ENCODE measurements around the gene ACO2.
A peak's percentile ranks its signal among the peaks of the same experiment; 100 is the strongest.

ACO2 gene

DNA sequence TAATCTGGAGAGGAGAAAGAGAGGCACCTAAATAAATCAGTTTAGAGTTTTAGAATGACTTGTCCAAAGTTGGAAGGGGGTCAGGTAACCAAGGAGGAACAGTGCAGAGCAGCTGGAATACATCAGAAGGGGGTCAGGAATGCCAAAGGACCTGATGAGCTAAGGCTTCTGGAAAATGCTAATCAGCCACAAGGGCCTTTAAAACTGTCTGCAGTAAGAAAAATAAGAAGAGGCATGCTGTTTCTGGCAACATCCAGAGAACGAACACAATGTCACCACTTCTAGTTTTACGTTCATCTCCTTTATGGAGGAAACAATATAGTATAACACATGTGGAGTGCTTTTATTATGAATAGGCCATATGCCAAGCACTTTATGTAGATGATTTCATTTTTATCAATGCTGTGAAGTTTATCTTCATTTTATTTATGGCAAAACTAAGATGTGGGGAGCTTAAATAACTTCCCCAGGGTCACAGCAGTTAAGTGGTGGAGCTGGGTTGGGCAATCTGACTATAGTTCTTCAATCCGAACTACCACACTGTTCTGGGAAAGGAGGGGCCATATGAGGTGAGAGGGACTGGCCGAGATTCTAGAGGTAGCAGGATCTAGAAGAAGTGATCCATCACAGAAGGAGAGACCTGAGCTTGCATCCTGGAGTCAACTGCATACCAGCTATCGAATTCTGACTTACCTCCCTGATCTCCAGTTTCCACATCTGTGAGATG, 22.6 kb downstream of the ACO2 start:
- DNase-seq: no peak

DNA sequence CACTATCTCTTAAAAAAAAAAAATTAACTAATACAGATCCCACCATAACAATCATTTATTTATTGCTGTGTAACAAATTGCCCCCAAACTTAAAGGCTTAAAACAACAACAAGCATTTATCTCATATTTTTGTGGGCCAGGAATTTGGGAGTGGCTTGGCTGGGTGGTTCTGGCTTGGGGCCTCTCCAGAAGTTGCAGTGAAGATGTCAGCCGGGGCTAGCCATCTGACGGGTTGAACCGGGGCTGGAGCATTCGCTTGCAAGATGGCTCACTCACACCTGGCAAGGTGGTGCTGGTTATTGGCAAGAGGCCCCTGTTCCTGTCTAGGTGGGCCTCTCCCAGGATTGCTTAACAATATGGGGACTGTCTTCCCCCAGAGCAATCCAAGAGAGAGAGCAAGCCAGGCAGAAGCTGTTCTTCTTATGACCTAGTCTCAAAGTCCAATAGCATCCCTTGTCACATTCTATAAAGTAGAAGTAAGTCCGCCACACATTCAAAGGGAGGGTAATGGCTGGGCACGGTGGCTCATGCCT, 29.5 kb downstream of the ACO2 start:
- DNase-seq: no peak

DNA sequence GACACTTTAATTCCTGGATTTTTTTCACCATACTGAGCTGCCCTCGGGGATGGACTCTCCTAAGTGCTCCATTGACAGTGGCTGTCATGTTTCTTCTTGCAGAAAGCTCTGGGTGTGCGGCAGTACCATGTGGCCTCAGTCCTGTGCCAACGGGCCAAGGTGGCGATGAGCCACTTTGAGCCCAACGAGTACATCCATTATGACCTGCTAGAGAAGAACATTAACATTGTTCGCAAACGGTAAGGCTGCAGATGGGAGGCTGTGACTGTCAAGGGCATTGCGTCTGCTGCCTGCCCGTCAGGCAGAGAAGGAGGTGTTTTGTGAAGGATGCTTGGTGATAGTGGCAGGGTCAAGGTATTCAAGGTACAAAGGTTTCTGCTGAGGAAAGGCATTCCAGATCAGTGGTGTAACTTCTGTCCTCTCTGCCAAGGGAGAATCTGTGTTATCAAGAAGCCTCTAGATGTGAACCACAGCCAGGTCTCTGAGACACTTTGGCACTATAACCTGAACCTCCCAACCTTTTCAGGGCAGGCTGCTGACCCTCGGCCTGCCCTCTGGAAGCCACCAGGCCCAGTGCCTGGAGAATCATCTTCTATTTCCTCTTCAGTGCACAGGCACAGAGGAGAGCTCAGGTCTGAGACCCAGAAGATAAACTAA, 30.8 kb downstream of the ACO2 start:
- no peak for DNase-seq

DNA sequence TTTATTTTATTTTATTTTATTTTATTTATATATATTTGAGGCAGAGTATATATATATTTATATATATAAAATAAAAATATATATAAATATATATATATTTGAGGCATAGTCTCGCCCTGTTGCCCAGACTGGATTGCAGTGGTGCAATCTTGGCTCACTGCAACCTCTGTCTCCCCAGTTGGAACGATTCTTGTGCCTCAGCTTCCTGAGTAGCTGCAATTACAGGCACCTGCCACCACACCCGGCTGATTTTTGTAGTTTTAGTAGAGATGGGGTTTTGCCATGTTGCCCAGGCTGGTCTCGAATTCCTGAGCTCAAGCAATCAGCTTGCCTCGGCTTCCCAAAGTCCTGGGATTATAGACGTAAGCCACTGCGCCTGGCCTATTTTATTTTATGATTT, 31.4 kb downstream of the ACO2 start:
- DNase-seq: no peak

DNA sequence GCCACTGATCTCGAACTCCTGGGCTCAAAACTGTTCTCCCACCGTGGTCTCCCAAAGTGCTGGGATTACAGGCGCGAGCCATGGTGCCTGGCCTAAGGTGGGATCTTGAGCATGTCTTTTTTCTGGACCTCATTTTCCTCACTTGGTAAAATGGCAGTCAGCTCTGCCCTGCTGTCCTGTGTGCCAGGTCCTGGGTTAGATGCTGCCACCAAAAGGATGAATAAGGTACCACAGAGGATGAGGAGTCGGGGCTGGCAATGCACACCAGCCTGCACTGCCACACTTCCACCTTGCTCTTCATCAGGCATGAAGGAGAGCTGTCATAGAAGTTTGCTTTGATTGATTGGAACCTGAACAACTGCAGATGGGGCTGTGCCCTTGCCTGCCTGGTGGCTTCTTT, 32.3 kb downstream of the ACO2 start:
- peak in 1 of 3 experiments; percentile 24 for DNase-seq

DNA sequence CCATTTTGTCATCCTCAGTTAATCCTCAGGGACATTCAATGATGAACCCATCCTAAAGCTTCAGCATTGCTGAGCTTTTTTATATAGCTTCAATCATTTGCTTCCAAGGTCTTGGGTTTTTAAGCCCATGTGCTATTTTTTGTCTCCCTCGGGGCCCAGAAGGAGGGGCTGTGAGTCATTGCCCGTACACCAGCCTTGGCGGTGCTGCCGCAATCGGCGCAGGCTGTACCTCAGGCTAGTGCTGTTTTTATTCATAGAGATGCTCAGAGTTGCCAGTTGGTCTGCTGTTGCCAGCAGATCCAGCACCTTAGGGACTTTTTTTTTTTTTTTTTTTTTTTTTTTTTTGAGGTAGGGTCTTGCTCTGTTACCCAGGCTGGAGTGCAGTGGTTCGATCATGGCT, 35.5 kb downstream of the ACO2 start:
- no peak for DNase-seq

DNA sequence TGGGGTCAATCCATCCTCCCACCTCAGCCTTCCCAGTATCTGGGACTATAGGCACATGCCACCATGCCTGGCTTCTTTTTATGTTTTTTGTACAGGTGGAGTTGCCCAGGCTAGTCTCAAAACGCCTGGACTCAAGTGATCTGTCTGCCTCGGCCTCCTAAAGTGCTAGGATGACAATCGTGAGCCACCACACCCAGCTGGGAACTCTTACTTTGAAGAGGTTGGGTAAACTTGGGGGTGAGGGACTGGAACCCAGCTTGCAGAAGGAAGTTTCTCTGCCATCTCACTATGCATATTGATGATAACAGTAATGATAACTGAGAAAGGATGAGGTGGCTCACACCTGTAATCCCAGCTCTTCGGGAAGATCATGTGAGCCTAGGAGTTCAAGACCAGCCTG, 35.9 kb downstream of the ACO2 start:
- DNase-seq: no peak

DNA sequence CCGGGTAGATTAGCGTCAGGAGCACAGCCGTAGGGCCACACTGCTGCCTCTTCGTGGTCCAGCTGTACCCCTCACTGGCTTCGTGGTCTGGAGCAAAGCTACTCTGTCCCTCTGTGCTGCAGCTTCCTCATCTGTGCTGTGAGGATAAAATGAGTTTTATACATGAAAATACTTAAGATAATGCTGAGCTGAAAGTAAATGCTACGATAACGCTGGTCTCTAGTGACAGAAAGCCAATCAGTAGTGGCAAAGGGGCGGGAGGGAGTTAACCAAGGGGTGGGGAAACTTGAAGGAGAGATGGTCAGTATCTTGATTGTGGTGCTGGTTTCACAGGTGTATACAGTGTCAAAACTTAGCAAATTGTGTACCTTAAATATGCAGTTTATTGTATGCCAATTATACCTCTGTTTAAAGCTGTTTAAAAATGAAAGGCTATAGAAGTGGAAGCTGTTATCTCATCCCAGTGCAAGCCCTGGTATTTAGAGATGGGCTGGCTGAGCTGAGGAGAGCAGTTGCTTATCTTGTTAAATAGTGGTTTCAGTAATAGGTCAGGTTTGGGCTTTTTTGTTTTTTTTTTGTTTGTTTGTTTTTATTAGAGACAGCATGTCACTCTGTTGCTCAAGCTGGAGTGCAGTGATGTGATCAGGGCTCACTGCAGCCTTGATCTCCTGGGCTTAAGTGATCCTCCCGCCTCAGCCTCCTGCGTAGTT, 36.7 kb downstream of the ACO2 start:
- no peak for DNase-seq

DNA sequence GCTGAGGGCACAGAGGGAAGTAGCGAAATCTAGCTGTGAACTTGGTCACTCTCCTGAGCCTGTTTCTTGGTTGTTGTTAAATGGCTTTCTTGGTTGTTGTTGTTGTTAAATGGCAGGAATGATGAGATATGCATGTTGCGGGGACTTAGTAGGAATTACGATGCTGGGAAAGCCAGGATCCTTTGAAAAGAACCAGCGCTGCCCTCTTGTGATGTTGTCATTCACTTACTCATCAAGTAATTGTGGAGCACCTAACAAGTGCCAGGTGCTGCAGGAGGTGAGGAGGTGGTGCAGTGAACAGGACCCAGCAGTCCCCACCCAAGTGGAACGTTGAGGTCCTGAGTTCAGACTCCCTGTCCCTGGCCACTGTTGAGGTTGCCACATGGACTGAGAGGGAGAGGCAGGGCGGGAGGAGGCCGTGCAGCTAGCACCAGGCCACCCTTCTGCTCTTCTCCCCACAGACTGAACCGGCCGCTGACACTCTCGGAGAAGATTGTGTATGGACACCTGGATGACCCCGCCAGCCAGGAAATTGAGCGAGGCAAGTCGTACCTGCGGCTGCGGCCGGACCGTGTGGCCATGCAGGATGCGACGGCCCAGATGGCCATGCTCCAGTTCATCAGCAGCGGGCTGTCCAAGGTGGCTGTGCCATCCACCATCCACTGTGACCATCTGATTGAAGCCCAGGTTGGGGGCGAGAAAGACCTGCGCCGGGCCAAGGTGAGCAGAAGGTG, 38.6 kb downstream of the ACO2 start:
- no peak for DNase-seq

DNA sequence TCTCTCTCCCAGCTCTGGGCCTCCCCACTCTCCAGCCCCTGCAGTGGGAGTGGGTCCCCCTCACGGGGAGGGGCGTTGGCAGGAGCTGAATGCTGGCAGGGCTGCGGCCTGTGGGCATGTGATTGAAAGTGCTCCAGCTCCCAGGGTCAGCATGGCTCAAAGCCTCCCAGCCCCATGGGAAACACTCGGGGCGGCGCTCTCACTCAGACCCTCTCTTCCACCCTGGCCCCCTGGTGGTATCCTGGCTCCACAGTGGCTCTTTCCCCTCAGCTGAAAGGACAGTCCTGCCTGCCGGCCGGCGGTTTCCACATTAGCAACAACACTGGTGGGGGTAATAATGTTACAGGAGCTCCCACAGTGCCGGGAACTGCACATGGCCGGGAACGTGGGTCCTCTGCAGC, 39.9 kb downstream of the ACO2 start:
- DNase-seq: no peak

DNA sequence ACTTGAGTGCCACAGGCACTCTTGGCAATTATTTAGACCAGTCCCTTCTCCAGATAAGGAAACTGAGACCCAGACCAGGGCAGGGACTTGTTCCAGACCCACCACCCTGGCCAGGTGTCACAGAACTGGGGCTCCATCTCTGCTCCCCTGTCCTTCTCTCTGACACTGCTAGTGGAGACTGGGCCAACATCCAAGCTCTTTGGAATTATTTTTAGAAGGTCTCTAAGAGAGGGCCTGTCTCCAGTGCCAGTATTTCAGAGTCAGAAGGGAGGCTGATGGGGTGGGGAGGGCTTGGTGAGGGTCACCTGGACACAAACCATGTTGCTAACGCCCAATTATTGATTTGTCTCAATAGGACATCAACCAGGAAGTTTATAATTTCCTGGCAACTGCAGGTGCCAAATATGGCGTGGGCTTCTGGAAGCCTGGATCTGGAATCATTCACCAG, 42.6 kb downstream of the ACO2 start:
- DNase-seq: no peak

DNA sequence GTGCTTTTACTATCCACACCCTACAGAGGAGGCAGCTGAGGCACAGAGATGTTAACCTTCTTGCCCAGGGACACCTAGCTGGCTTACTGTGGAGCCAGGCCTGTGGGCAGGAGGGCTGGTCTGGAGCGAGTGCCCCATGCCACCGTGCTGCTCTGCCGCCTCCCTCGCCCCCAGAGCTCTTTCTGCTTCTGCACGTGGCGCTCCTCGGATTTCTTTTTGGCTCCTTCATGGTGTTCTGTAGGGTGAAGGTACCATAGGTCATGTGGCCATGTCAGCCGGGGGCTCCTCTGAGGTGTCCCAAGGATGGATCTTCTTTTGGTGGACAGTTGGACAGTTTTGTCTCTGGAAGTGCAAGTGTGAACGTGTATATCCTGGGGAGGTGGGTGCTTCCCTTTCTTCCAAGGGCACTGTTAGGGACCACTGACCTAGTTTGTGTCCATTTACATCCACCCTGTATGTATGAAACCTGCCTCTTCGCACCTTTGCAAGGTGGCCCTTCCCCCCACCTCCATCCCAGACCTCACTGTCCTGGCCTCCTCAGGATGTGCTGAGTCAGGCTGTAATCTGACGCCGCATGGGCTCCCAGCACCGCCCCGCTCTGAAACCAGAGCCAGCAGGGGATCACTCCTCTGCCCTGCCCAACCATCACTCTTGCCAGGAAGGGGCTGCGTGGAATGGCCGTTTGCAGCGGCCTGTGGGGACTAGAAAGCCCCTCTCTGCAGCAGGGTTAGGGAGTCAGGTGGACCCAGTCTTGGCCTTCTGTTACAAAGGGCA, 43.7 kb downstream of the ACO2 start:
- DNase-seq: peak in 1 of 3 experiments; percentile 33

DNA sequence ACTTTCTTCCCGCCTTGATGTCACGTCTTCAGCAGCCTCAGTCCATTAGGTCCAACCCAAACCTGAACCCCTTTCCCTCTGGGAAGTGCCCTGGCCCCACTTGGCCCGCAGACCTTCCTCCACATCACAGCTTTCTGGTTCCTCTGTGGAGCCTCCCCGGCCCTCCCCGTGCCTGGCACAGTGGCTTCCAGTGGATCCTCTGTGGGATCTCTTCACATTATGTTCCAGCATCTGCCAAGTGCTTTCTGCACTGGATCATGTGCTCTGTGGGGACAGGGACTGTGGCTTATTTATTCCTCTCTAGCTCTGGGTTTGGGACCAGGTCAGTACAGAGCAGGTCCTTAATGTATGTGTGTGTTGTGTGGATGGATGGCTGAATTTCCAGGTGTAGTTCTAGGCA, 44.5 kb downstream of the ACO2 start:
- no peak for DNase-seq

DNA sequence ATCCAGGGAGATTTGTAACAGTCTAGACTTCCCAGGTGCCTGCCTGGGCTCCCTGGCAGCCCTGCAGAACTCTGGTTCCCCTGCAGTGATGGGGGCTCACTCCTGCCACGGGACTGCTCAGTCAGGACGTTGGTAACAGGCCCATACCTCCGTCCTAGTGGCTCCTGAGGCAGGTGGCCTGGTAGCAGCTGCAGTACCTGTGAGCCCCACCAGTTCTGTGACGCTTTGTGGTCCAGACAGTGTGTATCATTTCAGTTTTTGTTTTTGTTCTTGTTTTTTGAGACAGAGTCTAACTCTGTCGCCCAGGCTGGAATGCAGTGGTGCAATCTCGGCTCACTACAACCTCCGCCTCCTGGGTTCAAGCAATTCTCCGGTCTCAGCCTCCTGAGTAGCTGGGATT, 47.5 kb downstream of the ACO2 start:
- no peak for DNase-seq

DNA sequence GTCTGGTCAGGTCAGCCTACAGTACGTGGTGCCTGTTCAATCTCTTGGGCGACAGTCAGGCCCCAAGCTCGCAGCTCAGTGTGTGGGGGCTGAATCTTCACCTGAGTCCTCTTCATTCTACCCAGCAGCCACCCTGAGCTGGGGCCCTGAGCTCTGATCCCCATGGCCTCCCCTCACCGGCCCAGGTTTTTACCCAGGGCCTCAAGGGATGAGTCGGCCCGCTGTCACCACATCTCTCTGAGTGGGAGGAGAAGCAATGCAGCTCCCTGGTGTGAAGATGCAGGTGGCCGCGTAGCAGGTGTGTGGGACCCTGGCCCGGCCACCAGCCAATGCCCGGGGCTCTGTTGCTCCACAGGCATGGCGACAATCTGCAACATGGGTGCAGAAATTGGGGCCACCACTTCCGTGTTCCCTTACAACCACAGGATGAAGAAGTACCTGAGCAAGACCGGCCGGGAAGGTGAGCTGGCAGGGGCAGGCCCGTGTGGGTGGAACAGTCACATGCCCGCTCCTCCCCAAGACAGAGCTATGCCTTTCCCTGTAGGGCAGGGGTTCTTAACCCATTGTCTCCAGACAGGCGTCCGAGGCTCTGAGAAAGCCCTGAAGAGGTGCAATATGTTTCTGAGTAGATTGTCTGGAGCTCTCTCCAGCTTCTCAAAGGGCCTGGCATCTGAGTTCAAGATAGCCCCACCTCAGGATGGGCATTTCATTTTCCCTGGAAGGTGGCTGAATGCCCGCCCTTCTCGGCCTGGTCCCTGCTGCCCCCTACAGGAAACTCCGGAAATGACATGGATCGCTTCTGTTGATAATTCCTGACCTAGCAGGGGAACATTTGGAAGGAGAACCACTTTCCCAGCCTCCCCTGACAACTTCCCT, 48.5 kb downstream of the ACO2 start:
- DNase-seq: peak; percentile 15 to 62 (median 41)

DNA sequence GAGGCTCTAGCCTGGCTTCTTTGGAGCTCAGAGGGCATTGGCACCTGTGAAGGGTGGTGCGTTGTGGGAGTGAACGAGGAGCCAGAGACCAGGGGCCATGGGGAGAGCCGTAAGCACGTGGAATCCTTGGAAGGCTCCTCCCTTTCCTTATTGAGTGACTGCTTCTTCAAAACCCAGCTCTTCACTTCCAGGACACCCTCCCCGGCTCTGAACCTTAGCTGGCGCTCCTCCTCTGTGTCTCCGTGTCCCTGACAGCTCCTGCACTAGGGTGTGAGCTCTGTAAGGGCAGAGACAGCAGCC, 49.1 kb downstream of the ACO2 start:
- DNase-seq: no peak

DNA sequence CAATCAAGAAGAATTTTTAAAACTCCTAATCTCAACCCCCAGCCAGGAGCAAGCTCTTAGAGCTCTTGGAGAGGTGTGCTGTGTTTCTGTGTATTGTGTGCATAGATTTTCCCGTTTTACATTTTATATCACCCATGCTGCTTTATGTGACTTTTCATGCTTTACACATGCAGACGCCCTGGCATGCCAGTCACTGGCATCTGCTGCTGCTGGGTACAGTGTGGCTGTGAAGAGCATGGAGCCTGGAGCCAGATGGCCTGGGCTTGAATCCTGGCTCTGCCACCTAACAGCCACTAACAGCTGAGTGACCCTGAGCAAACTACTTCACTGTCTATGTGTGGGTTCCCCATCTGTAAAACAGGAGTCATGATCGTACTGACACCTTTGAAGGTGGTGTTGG, 52.2 kb downstream of the ACO2 start:
- no peak for DNase-seq

DNA sequence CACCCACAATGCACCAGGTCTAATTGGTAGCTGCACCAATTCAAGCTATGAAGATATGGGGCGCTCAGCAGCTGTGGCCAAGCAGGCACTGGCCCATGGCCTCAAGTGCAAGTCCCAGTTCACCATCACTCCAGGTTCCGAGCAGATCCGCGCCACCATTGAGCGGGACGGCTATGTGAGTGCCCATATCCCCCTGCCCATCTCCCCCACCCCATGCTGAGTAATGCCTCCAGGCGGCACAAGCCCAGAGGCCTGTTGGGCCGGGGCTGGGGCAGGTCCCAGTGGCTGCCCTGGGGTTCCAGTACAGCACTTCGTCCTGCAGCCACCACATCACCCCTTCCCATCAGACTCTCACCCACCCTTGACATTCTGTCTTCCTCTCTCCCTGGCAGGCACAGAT, 53.9 kb downstream of the ACO2 start:
- DNase-seq: no peak

DNA sequence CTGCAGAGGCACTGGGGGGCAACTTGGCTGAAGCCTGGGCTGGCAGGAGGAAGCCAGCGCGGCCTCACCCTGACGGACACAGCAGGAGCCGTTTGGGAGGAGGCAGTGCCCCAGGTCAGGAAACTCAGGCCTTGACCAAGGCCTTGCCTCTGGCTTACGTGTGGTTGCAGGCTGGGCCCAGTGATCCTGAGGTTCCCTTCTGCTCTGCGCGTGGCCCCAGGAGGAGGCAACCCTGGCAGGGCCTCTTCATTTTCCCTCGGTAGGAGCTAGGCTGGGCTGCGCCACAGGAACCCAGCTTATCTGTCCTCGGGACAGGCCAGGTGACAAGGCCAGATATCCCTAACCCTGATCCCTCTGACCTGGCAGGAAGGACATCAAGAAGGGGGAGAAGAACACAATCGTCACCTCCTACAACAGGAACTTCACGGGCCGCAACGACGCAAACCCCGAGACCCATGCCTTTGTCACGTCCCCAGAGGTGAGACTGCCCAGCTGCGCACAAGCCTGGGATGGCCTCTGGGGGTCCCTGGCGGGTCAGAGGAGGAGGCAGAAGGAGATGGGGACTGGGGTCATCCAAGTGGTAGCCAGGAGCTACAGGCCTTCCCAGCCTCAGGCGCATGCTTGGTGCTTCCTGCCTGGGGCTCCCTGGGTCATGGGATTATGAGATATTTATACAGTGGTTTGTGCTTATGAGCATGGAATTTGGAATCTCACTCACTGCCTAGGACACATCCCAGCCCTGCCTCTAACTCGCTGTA, 54.7 kb downstream of the ACO2 start:
- DNase-seq: no peak

DNA sequence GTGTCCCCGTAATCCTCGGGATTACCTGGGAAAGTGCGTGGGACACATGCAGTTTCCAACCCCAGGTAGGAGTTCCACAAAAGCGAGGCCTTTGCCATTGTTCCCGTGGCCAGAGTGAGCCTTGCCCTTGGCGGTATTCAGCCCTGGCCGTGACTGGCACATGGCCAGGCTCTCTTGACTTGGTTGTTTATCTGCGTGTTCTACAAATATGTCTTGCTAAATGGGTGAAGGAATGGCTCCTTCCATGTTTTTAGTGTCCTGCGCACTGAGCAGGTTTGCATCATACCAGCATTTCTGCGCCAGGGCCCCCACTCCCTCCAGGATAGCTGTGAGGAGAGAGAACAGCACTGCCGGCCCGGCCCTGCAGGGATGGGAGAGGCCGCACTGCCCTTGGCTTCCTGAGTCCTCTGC, 55.3 kb downstream of the ACO2 start:
- DNase-seq: peak in 2 of 3 experiments; percentile 2 to 3
